Skeletal muscle tissue (tissue), 4 donors: ENCODE results near the gene SRD5A1. TPM values are rescaled to one million over a fixed set of nuclear protein-coding genes. Genes with fewer than 3 reads are reported as not detected.
"Not testable (repeated sequence)": the region's sequence is repeated elsewhere in the genome, so short reads cannot be mapped to it uniquely, and the experiment has no call there.

Experiments used
- H3K27ac ChIP-seq: one replicate; pipeline ENCODE4 v1.7.0; 2013; ENCODE audit warnings: mild to moderate bottlenecking, low read depth, low read length, inconsistent platforms
- H3K27me3 ChIP-seq, 3 donors: one replicate each; pipeline ENCODE4 v1.7.0; 2013; ENCODE audit warnings: low read length in 3 of 3; ENCODE audit not compliant: control insufficient read depth in 3 of 3, insufficient read depth in 3 of 3
- H3K36me3 ChIP-seq, 3 donors: one replicate each; pipeline ENCODE4 v1.7.0; 2013; ENCODE audit warnings: low read length in 3 of 3; ENCODE audit not compliant: control insufficient read depth in 3 of 3, insufficient read depth in 3 of 3
- H3K4me1 ChIP-seq, 3 donors: one replicate each; pipeline ENCODE4 v1.7.0; 2013; ENCODE audit warnings: low read length in 3 of 3, mild to moderate bottlenecking in 3 of 3; ENCODE audit not compliant: control insufficient read depth in 3 of 3, insufficient read depth in 3 of 3
- H3K4me3 ChIP-seq, 3 donors: one replicate each; pipeline ENCODE4 v1.7.0; 2013; ENCODE audit warnings: low read length in 3 of 3
- H3K9ac ChIP-seq, 3 donors: one replicate each; pipeline ENCODE4 v1.7.0; 2013; ENCODE audit warnings: low read length in 3 of 3, mild to moderate bottlenecking in 3 of 3, moderate library complexity in 2 of 3, low read depth in 1 of 3
- H3K9me3 ChIP-seq, 3 donors: one replicate each; pipeline ENCODE4 v1.7.0; 2013; ENCODE audit warnings: low read length in 3 of 3; ENCODE audit not compliant: control insufficient read depth in 3 of 3
- total RNA-seq: library from RNA; depleted of rRNA; stranded (reverse); fragments of >200 nt; gene quantifications from one replicate; pipeline ENCODE4 v1.2.3, GENCODE V29; 2014
- donor health status: Osteomylitis.

SRD5A1 gene
- total RNA-seq, 1 donor from 2014 or later: 4.2 TPM

GRCh38 chr5:6637022-6637421 is 3.8 kb downstream of the SRD5A1 start:
- Histone ChIP-seq H3K4me3 (no peak overlapping the region), H3K9ac (no peak overlapping the region), H3K4me1 (peaks cover 9 to 12% (median 10%) of the 10 kb centered on the region in 3 donors), H3K27ac (no peak overlapping the region), H3K27me3 (no peaks in the 10 kb centered on the region), H3K36me3 (no peaks in the 10 kb centered on the region), H3K9me3 (no peaks in the 10 kb centered on the region)

GRCh38 chr5:6637590-6637989 is 4.3 kb downstream of the SRD5A1 start:
- peaks cover 5 to 7% (median 6%) of the 10 kb centered on the region in 3 donors for H3K4me1 ChIP-seq
- H3K27ac ChIP-seq: no peak overlapping the region
- no peak overlapping the region for H3K9ac ChIP-seq
- no peak overlapping the region for H3K4me3 ChIP-seq
- H3K27me3 ChIP-seq: no peaks in the 10 kb centered on the region
- no peaks in the 10 kb centered on the region for H3K9me3 ChIP-seq
- no peaks in the 10 kb centered on the region for H3K36me3 ChIP-seq

GRCh38 chr5:6638236-6638635 is 5.0 kb downstream of the SRD5A1 start:
- Histone ChIP-seq H3K4me1 (peaks cover 5 to 7% (median 6%) of the 10 kb centered on the region in 3 donors), H3K27me3 (no peaks in the 10 kb centered on the region), H3K9ac (no peak overlapping the region), H3K9me3 (no peaks in the 10 kb centered on the region), H3K36me3 (no peaks in the 10 kb centered on the region), H3K27ac (no peak overlapping the region), H3K4me3 (no peak overlapping the region)

- no peaks in the 10 kb centered on the region for H3K9me3 ChIP-seq
- no peaks in the 10 kb centered on the region for H3K4me1 ChIP-seq
- no peak overlapping the region for H3K4me3 ChIP-seq
- peaks cover 0 to 3% (median 0%) of the 10 kb centered on the region in 3 donors for H3K36me3 ChIP-seq
- no peak overlapping the region for H3K27ac ChIP-seq
- H3K9ac ChIP-seq: no peak overlapping the region
- H3K27me3 ChIP-seq: no peaks in the 10 kb centered on the region
Measured at GRCh38 chr5:6642655-6643054, 9.4 kb downstream of the SRD5A1 start.

DNA sequence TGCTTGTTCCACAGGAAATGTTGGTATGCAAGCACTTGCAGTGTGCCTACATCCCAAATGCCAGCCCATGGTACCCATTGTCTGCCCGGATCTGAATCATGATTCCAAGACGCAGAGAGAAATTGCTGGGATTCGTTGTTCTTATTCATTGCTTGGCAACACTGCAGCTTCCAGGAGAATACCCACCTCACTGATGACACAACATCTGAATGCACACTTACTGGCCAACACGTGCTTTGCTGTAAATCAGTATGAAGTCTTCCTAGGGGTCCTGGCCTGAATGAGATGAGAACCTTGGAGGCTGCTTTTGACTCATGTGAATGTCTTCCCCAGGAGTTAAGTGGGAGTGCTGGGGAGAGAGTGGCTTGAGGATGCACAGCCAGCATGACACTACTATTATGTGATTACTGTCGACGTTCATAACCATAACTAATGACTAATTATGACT is 11.6 kb downstream of the SRD5A1 start:
- no peak overlapping the region for H3K4me3 ChIP-seq
- no peaks in the 10 kb centered on the region for H3K27me3 ChIP-seq
- no peaks in the 10 kb centered on the region for H3K4me1 ChIP-seq
- no peak overlapping the region for H3K27ac ChIP-seq
- peaks cover 0 to 3% (median 0%) of the 10 kb centered on the region in 3 donors for H3K36me3 ChIP-seq
- H3K9ac ChIP-seq: no peak overlapping the region
- H3K9me3 ChIP-seq: no peaks in the 10 kb centered on the region

GRCh38 chr5:6645571-6646362 is 12.5 kb downstream of the SRD5A1 start:
- H3K4me1 ChIP-seq, H3K27ac ChIP-seq, H3K36me3 ChIP-seq, H3K4me3 ChIP-seq, H3K27me3 ChIP-seq, H3K9me3 ChIP-seq, H3K9ac ChIP-seq: not testable (repeated sequence)

- peaks cover 2 to 4% (median 3%) of the 10 kb centered on the region in 3 donors for H3K36me3 ChIP-seq
- H3K4me3 ChIP-seq: no peak overlapping the region
- no peak overlapping the region for H3K27ac ChIP-seq
- no peaks in the 10 kb centered on the region for H3K27me3 ChIP-seq
- H3K4me1 ChIP-seq: no peaks in the 10 kb centered on the region
- no peak overlapping the region for H3K9ac ChIP-seq
- no peaks in the 10 kb centered on the region for H3K9me3 ChIP-seq
Measured at GRCh38 chr5:6649186-6649585, 15.9 kb downstream of the SRD5A1 start.

DNA sequence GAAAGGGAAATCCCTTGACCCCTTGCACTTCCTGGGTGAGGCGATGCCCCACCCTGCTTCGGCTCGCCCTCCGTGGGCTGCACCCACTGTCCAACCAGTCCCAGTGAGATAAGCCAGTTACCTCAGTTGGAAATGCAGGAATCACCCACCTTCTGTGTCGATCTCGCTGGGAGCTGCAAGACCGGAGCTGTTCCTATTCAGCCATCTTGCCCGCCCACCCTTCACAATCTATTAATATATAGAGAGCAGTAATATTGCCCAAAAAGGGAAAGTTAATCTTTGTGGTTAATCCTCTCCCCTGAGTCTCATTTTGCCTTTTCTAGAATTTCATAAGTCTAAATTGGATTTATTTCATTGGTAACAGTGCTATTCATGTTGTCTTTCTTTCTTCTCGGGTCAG is 16.4 kb downstream of the SRD5A1 start:
- no peak overlapping the region for H3K9ac ChIP-seq

DNA sequence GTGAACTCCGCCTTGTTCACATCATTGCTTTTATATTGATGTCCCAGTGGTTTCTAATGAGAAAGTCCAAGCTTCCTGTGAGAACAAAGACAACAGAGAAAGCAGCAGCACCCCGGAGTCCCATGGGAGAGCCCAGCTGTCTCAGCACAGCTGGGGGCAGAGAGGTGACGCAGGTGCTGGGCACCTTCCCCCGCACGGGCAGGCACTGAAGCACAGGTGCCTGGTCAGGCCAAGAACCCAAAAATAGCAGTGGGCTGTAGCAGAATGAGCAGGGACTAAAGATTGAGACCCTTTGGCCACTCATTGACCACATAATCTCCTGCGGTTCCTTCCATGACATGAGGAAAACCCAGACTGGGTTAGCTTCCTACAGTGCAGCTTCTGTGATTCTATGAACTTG is 18.8 kb downstream of the SRD5A1 start:
- Histone ChIP-seq H3K36me3 (peaks cover 11 to 20% (median 17%) of the 10 kb centered on the region in 3 donors), H3K27ac (no peak overlapping the region), H3K4me1 (no peaks in the 10 kb centered on the region), H3K9ac (no peak overlapping the region), H3K9me3 (peaks cover 2 to 8% (median 6%) of the 10 kb centered on the region in 3 donors), H3K27me3 (no peaks in the 10 kb centered on the region), H3K4me3 (no peak overlapping the region)

More for the DNA sequence above, 16.4 kb downstream of the SRD5A1 start:
- Histone ChIP-seq H3K4me3 (no peak overlapping the region), H3K27me3 (no peaks in the 10 kb centered on the region), H3K27ac (no peak overlapping the region), H3K9me3 (no peaks in the 10 kb centered on the region), H3K36me3 (peaks cover 2 to 3% (median 3%) of the 10 kb centered on the region in 3 donors), H3K4me1 (no peaks in the 10 kb centered on the region)

DNA sequence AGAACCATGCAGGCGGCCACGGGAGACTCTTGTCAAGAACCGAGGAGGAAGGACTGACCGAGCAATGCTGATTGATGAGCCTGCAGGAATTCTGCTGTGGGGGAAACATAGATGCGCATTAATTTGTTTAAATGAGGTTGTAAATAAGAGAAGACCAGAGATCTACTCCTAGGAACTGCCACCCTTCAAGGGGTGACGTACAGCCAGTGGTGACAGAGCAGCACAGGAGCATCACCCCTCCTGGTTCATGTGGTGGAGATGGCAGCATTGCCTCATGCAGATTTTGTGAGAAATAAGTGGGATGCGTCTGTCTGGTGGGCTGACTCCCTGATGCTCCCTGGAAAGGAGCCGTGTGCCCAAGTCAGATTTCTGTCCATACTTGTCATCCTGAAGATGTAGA is 22.2 kb downstream of the SRD5A1 start:
- Histone ChIP-seq H3K27ac (no peak overlapping the region), H3K27me3 (no peaks in the 10 kb centered on the region), H3K36me3 (peaks cover 23 to 26% (median 25%) of the 10 kb centered on the region in 3 donors), H3K4me3 (no peak overlapping the region), H3K4me1 (no peaks in the 10 kb centered on the region), H3K9ac (no peak overlapping the region), H3K9me3 (peaks cover 6 to 14% (median 6%) of the 10 kb centered on the region in 3 donors)
